ENCODE results near the gene CDC16. TPM values are rescaled to one million over a fixed set of nuclear protein-coding genes. Genes with fewer than 3 reads are reported as not detected.

CDC16 gene
- total and polyA plus RNA-seq, 2 of the 13 experiments (the other 11 are each of a cell fraction or from before 2014, with no cell fraction given): 24.2 to 60.9 TPM

- DNase-seq (ENCODE audit: low spot score) (no peak), FAIRE-seq (no peak), ATAC-seq (no peak)
- POLR2A ChIA-PET: no interaction called here
- TF ChIP-seq DPF2 (CRISPR knock-in tag; IDR thresholded peaks at IDR 0.05; ENCODE audit: borderline replicate concordance, low read depth) (no peak), ZC3H4 (CRISPR knock-in tag; IDR thresholded peaks at IDR 0.05; ENCODE audit: borderline replicate concordance) (no peak), ZFY (CRISPR knock-in tag; IDR thresholded peaks at IDR 0.05) (no peak), DRAP1 (CRISPR knock-in tag; IDR thresholded peaks at IDR 0.05) (no peak), GFI1 (CRISPR knock-in tag; IDR thresholded peaks at IDR 0.05; ENCODE audit: borderline replicate concordance) (no peak), ZFP82 (CRISPR knock-in tag; IDR thresholded peaks at IDR 0.05; ENCODE audit: borderline replicate concordance) (no peak), ZFP37 (CRISPR knock-in tag; IDR thresholded peaks at IDR 0.05; ENCODE audit: borderline replicate concordance) (no peak), ZNF782 (CRISPR knock-in tag; IDR thresholded peaks at IDR 0.05; ENCODE audit: borderline replicate concordance) (no peak), SP5 (CRISPR knock-in tag; IDR thresholded peaks at IDR 0.05; ENCODE audit: borderline replicate concordance, low read depth) (no peak), ZFP91 (CRISPR knock-in tag; IDR thresholded peaks at IDR 0.05; ENCODE audit: borderline replicate concordance) (no peak), ZHX1 (CRISPR knock-in tag; IDR thresholded peaks at IDR 0.05; ENCODE audit: low read depth) (no peak), ZNF605 (CRISPR knock-in tag; IDR thresholded peaks at IDR 0.05) (no peak), POLR2A (IDR thresholded peaks at IDR 0.05; ENCODE audit: insufficient read depth in 1 of 2, low read depth in 2 of 2, low read length in 2 of 2) (no peak), ZNF784 (CRISPR knock-in tag; IDR thresholded peaks at IDR 0.05; ENCODE audit: borderline replicate concordance) (no peak), TEF (CRISPR knock-in tag; IDR thresholded peaks at IDR 0.05) (no peak), ESRRA (CRISPR knock-in tag; IDR thresholded peaks at IDR 0.05; ENCODE audit: low read depth) (no peak), ZNF230 (CRISPR knock-in tag; IDR thresholded peaks at IDR 0.05) (no peak), MAZ (IDR thresholded peaks at IDR 0.05; ENCODE audit: borderline replicate concordance, low read depth, low read length) (no peak), MAZ (CRISPR knock-in tag; IDR thresholded peaks at IDR 0.05; ENCODE audit: low read depth) (no peak)
- no peak overlapping the region for H3K27ac ChIP-seq (ENCODE audit: extremely low read length, insufficient read depth, low read length)
- no peaks in the 10 kb centered on the region for H3K4me1 ChIP-seq (ENCODE audit: insufficient read depth, low read length)
- no peaks in the 10 kb centered on the region for H4K20me1 ChIP-seq (ENCODE audit: insufficient read depth, low read length)
- in situ Hi-C loops (cut with HindIII; ENCODE audit: extremely low pct_ligation_motif_present, low pct_unique_long_range_greater_than_20kb) (no loop called here), intact Hi-C loops (cut with micrococcal nuclease; ENCODE audit: unreplicated experiment) (no loop called here)
- no peak overlapping the region for H3K4me3 ChIP-seq (replicated peaks in 1 of 3; ENCODE audit: insufficient read depth in 1 of 3, low read depth in 2 of 3, low read length in 3 of 3)
- H2AFZ ChIP-seq (ENCODE audit: low read length): no peak overlapping the region
- H3K27me3 ChIP-seq (ENCODE audit: control insufficient read depth in 1 of 2, insufficient read depth in 2 of 2, low read length in 2 of 2): peaks cover 1 to 14% of the 10 kb centered on the region in 2 experiments; a peak in 3 of 5 replicates
- no peaks in the 10 kb centered on the region for H3K79me2 ChIP-seq (ENCODE audit: insufficient read depth, low read length)
- 3% methylated on average over 3 of the region's 6 CpGs for WGBS (ENCODE audit: low lambda C conversion rate)
- no peak overlapping the region for H3K4me2 ChIP-seq (ENCODE audit: low read depth, low read length)
- no peaks in the 10 kb centered on the region for H3K36me3 ChIP-seq (replicated peaks in 1 of 2; ENCODE audit: control insufficient read depth in 1 of 2, insufficient read depth in 2 of 2, low read length in 2 of 2)
- H3K9me3 ChIP-seq (ENCODE audit: low read length): peaks cover 7% of the 10 kb centered on the region
- CTCF ChIA-PET (ENCODE audit: low intra/inter-chr PET ratio, low total read pairs): no interaction called here
- no peak overlapping the region for H3K9ac ChIP-seq (ENCODE audit: insufficient read depth, low read depth, low read length)
- no TSS peak for BruUV-seq (replicated peaks)
Observed at GRCh38 chr13:114202581-114202980, 32.1 kb upstream of the CDC16 start.
